Progenitor cell of endocrine pancreas (in vitro differentiated cells): ENCODE results near the gene SLC15A5. TPM values are rescaled to one million over a fixed set of nuclear protein-coding genes. Genes with fewer than 3 reads are reported as not detected.

Experiments used
- DNase-seq: peaks from one replicate; pipeline ENCODE4 v3.0.0; 2021; ENCODE audit warnings: low spot score; ENCODE audit not compliant: unreplicated experiment
- H3K27ac Mint-ChIP-seq: 2 replicates; pipeline ENCODE4 v1.8.0; 2021; ENCODE audit warnings: mild to moderate bottlenecking, moderate library complexity, mixed read lengths
- H3K27me3 Mint-ChIP-seq: 2 replicates; pipeline ENCODE4 v1.8.0; 2021; ENCODE audit warnings: mixed read lengths
- H3K36me3 Mint-ChIP-seq: 2 replicates; pipeline ENCODE4 v1.8.0; 2022; ENCODE audit warnings: mixed read lengths; ENCODE audit not compliant: insufficient read depth
- H3K4me1 Mint-ChIP-seq: 2 replicates; pipeline ENCODE4 v1.8.0; 2021; ENCODE audit warnings: low read depth, mixed read lengths
- H3K4me3 Mint-ChIP-seq: 2 replicates; pipeline ENCODE4 v1.8.0; 2021; ENCODE audit warnings: low read depth, mild to moderate bottlenecking, moderate library complexity, mixed read lengths
- H3K9me3 Mint-ChIP-seq: 2 replicates; pipeline ENCODE4 v1.8.0; 2021; ENCODE audit warnings: low read depth, mixed read lengths
- CTCF ChIP-seq: fragments of 200-600 bp; sonication (generic); IDR thresholded peaks from one replicate; pipeline ENCODE4 v1.5.0; 2021; ENCODE audit warnings: antibody characterized with exemption, mild to moderate bottlenecking; ENCODE audit not compliant: unreplicated experiment
- total RNA-seq: library from RNA; stranded (reverse); gene quantifications from 2 replicates; pipeline ENCODE4 v1.2.1, GENCODE V29; 2021

Gene SLC15A5
- total RNA-seq, 1 donor from 2014 or later = not detected

GRCh38 chr12:16183541-16183940, 93.9 kb downstream of the SLC15A5 start:
- TF ChIP-seq CTCF = no peak
- no peak overlapping the region for H3K4me3 Mint-ChIP-seq
- no peak for DNase-seq

GRCh38 chr12:16175840-16176239, 101.6 kb downstream of the SLC15A5 start:
- TF ChIP-seq CTCF = no peak
- Mint-ChIP-seq H3K9me3 (peaks cover 6% of the 10 kb centered on the region), H3K4me3 (no peak overlapping the region), H3K4me1 (no peaks in the 10 kb centered on the region), H3K27ac (no peak overlapping the region), H3K27me3 (no peaks in the 10 kb centered on the region), H3K36me3 (no peaks in the 10 kb centered on the region)
- no peak for DNase-seq

More at GRCh38 chr12:16183541-16183940, 93.9 kb downstream of the SLC15A5 start:
- peaks cover 16% of the 10 kb centered on the region for H3K4me1 Mint-ChIP-seq
- peaks cover 6% of the 10 kb centered on the region for H3K9me3 Mint-ChIP-seq
- no peaks in the 10 kb centered on the region for H3K36me3 Mint-ChIP-seq
- no peak overlapping the region for H3K27ac Mint-ChIP-seq
- no peaks in the 10 kb centered on the region for H3K27me3 Mint-ChIP-seq

GRCh38 chr12:16174282-16174681, 103.2 kb downstream of the SLC15A5 start:
- no peak for TF ChIP-seq CTCF
- H3K4me1 Mint-ChIP-seq = no peaks in the 10 kb centered on the region
- H3K27me3 Mint-ChIP-seq = no peaks in the 10 kb centered on the region
- no peaks in the 10 kb centered on the region for H3K36me3 Mint-ChIP-seq
- no peak overlapping the region for H3K4me3 Mint-ChIP-seq
- no peak overlapping the region for H3K27ac Mint-ChIP-seq
- no peak for DNase-seq
- H3K9me3 Mint-ChIP-seq = no peaks in the 10 kb centered on the region

GRCh38 chr12:16171348-16171747, 106.1 kb downstream of the SLC15A5 start:
- no peak overlapping the region for H3K27ac Mint-ChIP-seq
- TF ChIP-seq CTCF = no peak
- no peaks in the 10 kb centered on the region for H3K27me3 Mint-ChIP-seq
- peaks cover 8% of the 10 kb centered on the region for H3K9me3 Mint-ChIP-seq
- peaks cover 2% of the 10 kb centered on the region for H3K36me3 Mint-ChIP-seq
- no peak overlapping the region for H3K4me3 Mint-ChIP-seq
- DNase-seq = no peak
- peaks cover 5% of the 10 kb centered on the region for H3K4me1 Mint-ChIP-seq

- Mint-ChIP-seq H3K27ac (no peak overlapping the region), H3K4me1 (peaks cover 6% of the 10 kb centered on the region), H3K9me3 (peaks cover 8% of the 10 kb centered on the region), H3K27me3 (no peaks in the 10 kb centered on the region), H3K4me3 (no peak overlapping the region), H3K36me3 (peaks cover 2% of the 10 kb centered on the region)
- TF ChIP-seq CTCF = no peak
- DNase-seq = no peak
Measured at GRCh38 chr12:16168078-16168477, 109.4 kb downstream of the SLC15A5 start.
